Neural progenitor cell (in vitro differentiated cells): Measurements from ENCODE around the gene CACHD1.

ENCODE experiments used
- CTCF ChIP-seq: fragments of 200-600 bp; sonication (generic); IDR thresholded peaks from 2 replicates; pipeline ENCODE4 v1.5.1; 2017; ENCODE audit warnings: antibody characterized with exemption, mild to moderate bottlenecking
- EZH2 ChIP-seq: fragments of 200-600 bp; sonication (generic); IDR thresholded peaks from 2 replicates; pipeline ENCODE4 v1.6.1; 2017; ENCODE audit warnings: antibody characterized with exemption, mild to moderate bottlenecking, moderate library complexity
- EZH2phosphoT487 ChIP-seq: fragments of 200-600 bp; sonication (generic); IDR thresholded peaks from 2 replicates; pipeline ENCODE4 v1.6.1; 2017; ENCODE audit warnings: antibody characterized with exemption

- TF ChIP-seq EZH2 (no peak), CTCF (no peak), EZH2phosphoT487 (peak; percentile 99)
Observed at GRCh38 chr1:64493831-64494230, 23.9 kb downstream of the CACHD1 start.
